Endothelial cell of umbilical vein (primary cell): ENCODE data around the gene BORA. TPM values are rescaled to one million over a fixed set of nuclear protein-coding genes. Genes with fewer than 3 reads are reported as not detected.

Source experiments
- BruUV-seq: library from RNA; stranded (reverse); fragments of 400-500 nt; replicated peaks from 2 replicates; lab custom pipeline; 2021; lab: Mats Ljungman, UMichigan
- CTCF ChIA-PET: fragments of 300-600, 350-600 bp; sonication (Branson Sonifier 250); formaldehyde crosslinking; loops from one replicate; lab custom pipeline; 2021; ENCODE audit warnings: antibody characterized with exemption, inconsistent platforms; lab: Charles Lee
- POLR2A ChIA-PET: fragments of 300-600, 350-600 bp; sonication (Branson Sonifier 250); formaldehyde crosslinking; loops from one replicate; lab custom pipeline; 2021; ENCODE audit warnings: antibody characterized with exemption, inconsistent platforms; lab: Charles Lee
- DNase-seq: peaks from one replicate; pipeline ENCODE4 v3.0.0-alpha.2; 2011; ENCODE audit warnings: low read depth, low spot score
- FAIRE-seq: peaks from 2 replicates; lab custom pipeline; 2011; peaks lifted over from hg19 to GRCh38; lab: Jason Lieb, UNC
- H2AFZ ChIP-seq: 2 replicates; pipeline ENCODE4 v1.6.0; 2012; ENCODE audit warnings: low read depth, low read length, control low read depth, inconsistent platforms
- H3K27ac ChIP-seq: 2 replicates; pipeline ENCODE4 v1.5.1; 2011; ENCODE audit warnings: low read depth, mild to moderate bottlenecking, control low read depth, low read length, moderate library complexity; ENCODE audit not compliant: insufficient read depth
- H3K27me3 ChIP-seq, 2 experiments: 2 replicates each; pipeline versions ENCODE4 v1.6.0 to v1.6.1; 2011; ENCODE audit warnings: low read length in 2 of 2, mixed read lengths in 1 of 2; ENCODE audit not compliant: control insufficient read depth in 2 of 2, insufficient read depth in 2 of 2
- H3K36me3 ChIP-seq, 2 experiments: 2 replicates in 1 of 2; 3 replicates in 1 of 2; pipeline ENCODE4 v1.5.1; 2011; ENCODE audit warnings: low read length in 2 of 2, mild to moderate bottlenecking in 1 of 2, moderate library complexity in 1 of 2; ENCODE audit not compliant: control insufficient read depth in 2 of 2, insufficient read depth in 2 of 2; ENCODE audit errors: extremely low read depth in 1 of 2
- H3K4me1 ChIP-seq: 3 replicates; pipeline ENCODE4 v1.5.1; 2011; ENCODE audit warnings: mild to moderate bottlenecking, low read length; ENCODE audit not compliant: control insufficient read depth, insufficient read depth; ENCODE audit errors: extremely low read depth
- H3K4me2 ChIP-seq: 2 replicates; pipeline ENCODE4 v1.6.1; 2011; ENCODE audit warnings: low read length, control low read depth, mixed read lengths; ENCODE audit not compliant: insufficient read depth
- H3K4me3 ChIP-seq, 3 experiments: fragments of 200-600 bp in 1 of 3; sonication (generic), shearing (Covaris generic) in 1 of 3; replicated peaks in 1 of 3; 2 replicates each; pipeline ENCODE4 v1.5.1; 2011 to 2016; ENCODE audit warnings: control low read depth in 3 of 3, low read length in 3 of 3, mild to moderate bottlenecking in 2 of 3, inconsistent platforms in 1 of 3, low read depth in 1 of 3, moderate library complexity in 1 of 3; ENCODE audit not compliant: insufficient read depth in 1 of 3
- H3K79me2 ChIP-seq: 2 replicates; pipeline ENCODE4 v1.6.0; 2012; ENCODE audit warnings: low read length, inconsistent platforms; ENCODE audit not compliant: control insufficient read depth, insufficient read depth
- H3K9ac ChIP-seq: replicated peaks from 2 replicates; pipeline ENCODE3; 2011; ENCODE audit warnings: low read length, control low read depth; ENCODE audit not compliant: insufficient read depth; ENCODE audit errors: extremely low read depth
- H3K9me1 ChIP-seq: replicated peaks from 3 replicates; pipeline ENCODE4 v1.6.0; 2011; ENCODE audit warnings: mild to moderate bottlenecking, low read length; ENCODE audit not compliant: control insufficient read depth, insufficient read depth; ENCODE audit errors: extremely low read depth
- H3K9me3 ChIP-seq: replicated peaks from 2 replicates; pipeline ENCODE4 v1.5.1; 2012; ENCODE audit warnings: low read length, inconsistent platforms; ENCODE audit not compliant: control insufficient read depth, insufficient read depth
- H4K20me1 ChIP-seq: replicated peaks from 2 replicates; pipeline ENCODE3; 2011; ENCODE audit warnings: mild to moderate bottlenecking, low read length; ENCODE audit not compliant: control insufficient read depth, insufficient read depth; ENCODE audit errors: extremely low read depth
- EZH2 ChIP-seq: IDR thresholded peaks from 2 replicates; pipeline ENCODE4 v1.6.1; 2012; ENCODE audit warnings: borderline replicate concordance, low read depth, mild to moderate bottlenecking, moderate library complexity, low read length, inconsistent platforms; ENCODE audit not compliant: severe bottlenecking
- FOS ChIP-seq: IDR thresholded peaks from 2 replicates; pipeline ENCODE4 v1.6.1; 2011; ENCODE audit warnings: mild to moderate bottlenecking, low read length, moderate library complexity, borderline replicate concordance; ENCODE audit not compliant: insufficient read depth
- GATA2 ChIP-seq: IDR thresholded peaks from 2 replicates; pipeline ENCODE4 v1.7.0; 2011; ENCODE audit warnings: low read depth, mild to moderate bottlenecking, moderate library complexity, mixed read lengths, low read length; ENCODE audit not compliant: insufficient read length, insufficient read depth
- JUN ChIP-seq: IDR thresholded peaks from 2 replicates; pipeline ENCODE4 v1.6.1; 2011; ENCODE audit warnings: borderline replicate concordance, low read depth; ENCODE audit not compliant: insufficient read length, insufficient read depth
- MYC ChIP-seq: IDR thresholded peaks from one replicate; pipeline ENCODE4 v1.6.1; 2011; ENCODE audit warnings: mild to moderate bottlenecking, low read depth, low read length
- POLR2A ChIP-seq: IDR thresholded peaks from 2 replicates; pipeline ENCODE4 v1.6.1; 2012; ENCODE audit warnings: low read depth, mild to moderate bottlenecking, control low read depth, low read length
- POLR2AphosphoS5 ChIP-seq: IDR thresholded peaks from 2 replicates; pipeline ENCODE4 v1.6.1; 2012; ENCODE audit warnings: low read depth, mild to moderate bottlenecking, control low read depth, low read length, moderate library complexity; ENCODE audit not compliant: insufficient read depth
- dilution Hi-C: fragments of 300-500 bp; cut with MboI; formaldehyde crosslinking; loops from one replicate; pipeline ENCODE4 v1.15.0; 2019; ENCODE audit warnings: low sequenced_read_pairs; ENCODE audit not compliant: extremely low pct_ligation_motif_present
- intact Hi-C: fragments of 100-400 bp; cut with micrococcal nuclease; formaldehyde crosslinking; loops from one replicate; pipeline ENCODE4 v1.10.0; 2022
- polyA plus RNA-seq, 4 experiments: library from polyadenylated mRNA; depleted of rRNA in 3 of 4; stranded (reverse) in 3 of 4; unstranded in 1 of 4; fragments of >200 nt; gene quantifications; 2 replicates each; pipeline versions ENCODE4 v1.2.1 to v1.2.3, GENCODE V29; 2011 to 2012; ENCODE audit warnings: missing spikeins in 1 of 4
- total RNA-seq: library from RNA; stranded (reverse); gene quantifications from 2 replicates; pipeline ENCODE4 v1.2.3, GENCODE V29; 2021
- TF ChIP-seq, protein P1 (sequence below), 2 donors: IDR thresholded peaks; 1 replicate in 1 of 2; 2 replicates in 1 of 2; pipeline ENCODE4 v1.5.1; 2011; ENCODE audit warnings: low read length in 2 of 2, mild to moderate bottlenecking in 2 of 2, moderate library complexity in 2 of 2, control low read depth in 1 of 2, inconsistent platforms in 1 of 2, low read depth in 1 of 2; ENCODE audit not compliant: insufficient read depth in 1 of 2; ENCODE audit errors: extremely low read depth in 1 of 2
- TF ChIP-seq, protein P2 (sequence below): IDR thresholded peaks from 2 replicates; pipeline ENCODE4 v1.6.1; 2011; ENCODE audit not compliant: insufficient read depth, insufficient read length

Gene BORA
- total and polyA plus RNA-seq, 2 donors (not counting 3 experiments of a cell fraction or from before 2014, with no cell fraction given) = 3.2 to 11.2 TPM

DNA sequence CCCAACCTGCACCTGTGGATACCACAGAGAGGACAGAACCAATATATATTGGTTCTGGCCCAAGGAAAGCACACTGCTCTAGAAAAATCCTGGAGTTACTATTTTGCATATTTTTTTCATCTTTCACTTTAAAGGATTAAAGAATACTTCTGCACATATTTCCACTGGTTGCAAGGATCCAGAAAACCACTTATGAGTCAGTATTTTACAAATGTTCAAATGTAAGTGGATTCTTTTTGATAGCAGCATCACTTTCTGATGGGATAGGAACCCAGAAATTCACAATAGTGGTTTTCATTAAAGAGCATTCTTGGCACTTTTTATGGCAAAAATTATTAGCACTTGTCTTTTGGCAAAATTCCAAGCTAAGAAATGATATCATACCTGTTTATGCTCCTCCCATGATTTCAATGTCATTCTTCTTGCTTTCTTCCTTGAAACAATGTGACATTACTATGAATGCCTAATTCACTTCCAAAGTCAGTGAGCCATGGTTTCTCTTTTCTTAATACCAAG lies 38.5 kb upstream of the BORA start:
- no peak for FAIRE-seq
- H4K20me1 ChIP-seq = no peaks in the 10 kb centered on the region
- H3K9me3 ChIP-seq = no peaks in the 10 kb centered on the region
- H3K4me3 ChIP-seq = no peak overlapping the region
- H3K4me2 ChIP-seq = no peak overlapping the region
- H3K4me1 ChIP-seq = peaks cover 3% of the 10 kb centered on the region
- TF ChIP-seq POLR2AphosphoS5 (no peak), JUN (no peak), MYC (no peak)
- H3K27me3 ChIP-seq = peaks cover 18 to 21% of the 10 kb centered on the region in 2 experiments
- no TSS peak for BruUV-seq
- dilution Hi-C loops (no loop called here), intact Hi-C loops (no loop called here)
- H2AFZ ChIP-seq = no peak overlapping the region
- no peak for DNase-seq
- ChIA-PET CTCF (no interaction called here), POLR2A (no interaction called here)
- H3K79me2 ChIP-seq = no peaks in the 10 kb centered on the region
- no peaks in the 10 kb centered on the region for H3K36me3 ChIP-seq
- no peak overlapping the region for H3K9ac ChIP-seq
- H3K9me1 ChIP-seq = no peaks in the 10 kb centered on the region
- H3K27ac ChIP-seq = no peak overlapping the region

DNA sequence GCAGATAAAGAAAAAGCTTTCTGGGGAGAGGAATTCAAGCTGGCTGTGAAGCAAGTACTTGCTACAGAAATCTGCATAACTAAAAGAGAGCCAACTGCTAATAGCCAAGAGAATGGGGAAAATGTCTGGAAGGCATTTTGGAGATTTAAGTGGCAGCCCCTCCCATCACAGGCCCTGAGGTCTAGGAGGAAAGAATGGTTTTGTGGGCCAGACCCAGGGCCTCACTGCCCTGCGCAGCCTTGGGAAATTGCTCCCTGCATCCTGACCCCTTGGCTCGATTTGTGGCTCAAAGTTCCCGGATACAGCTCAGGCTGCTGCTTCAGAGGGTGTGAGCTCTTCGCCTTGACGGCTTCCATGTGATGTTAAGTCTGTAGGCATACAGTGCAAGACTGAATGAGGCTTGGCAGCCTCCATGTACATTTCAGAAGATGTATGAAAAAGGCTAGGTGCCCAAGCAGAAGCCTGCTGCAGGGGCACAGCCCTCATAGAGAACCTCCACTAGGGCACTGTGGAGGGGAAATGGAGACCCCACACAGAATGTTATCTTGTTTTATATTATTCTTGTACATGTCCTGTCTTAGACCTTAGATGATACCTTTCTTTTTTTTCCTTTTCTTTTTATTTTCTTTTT lies 34.7 kb upstream of the BORA start:
- Histone ChIP-seq H3K79me2 (no peaks in the 10 kb centered on the region), H3K9me3 (no peaks in the 10 kb centered on the region), H3K4me3 (no peak overlapping the region), H3K4me1 (no peaks in the 10 kb centered on the region), H3K4me2 (no peak overlapping the region), H3K9me1 (no peaks in the 10 kb centered on the region), H4K20me1 (no peaks in the 10 kb centered on the region), H2AFZ (no peak overlapping the region), H3K27me3 (peaks cover 24 to 26% of the 10 kb centered on the region in 2 experiments), H3K27ac (no peak overlapping the region), H3K9ac (no peak overlapping the region), H3K36me3 (no peaks in the 10 kb centered on the region)
- TF ChIP-seq JUN (no peak), POLR2AphosphoS5 (no peak), FOS (no peak), MYC (no peak), POLR2A (no peak), GATA2 (no peak), EZH2 (no peak)
- TF ChIP-seq, protein P1, sequence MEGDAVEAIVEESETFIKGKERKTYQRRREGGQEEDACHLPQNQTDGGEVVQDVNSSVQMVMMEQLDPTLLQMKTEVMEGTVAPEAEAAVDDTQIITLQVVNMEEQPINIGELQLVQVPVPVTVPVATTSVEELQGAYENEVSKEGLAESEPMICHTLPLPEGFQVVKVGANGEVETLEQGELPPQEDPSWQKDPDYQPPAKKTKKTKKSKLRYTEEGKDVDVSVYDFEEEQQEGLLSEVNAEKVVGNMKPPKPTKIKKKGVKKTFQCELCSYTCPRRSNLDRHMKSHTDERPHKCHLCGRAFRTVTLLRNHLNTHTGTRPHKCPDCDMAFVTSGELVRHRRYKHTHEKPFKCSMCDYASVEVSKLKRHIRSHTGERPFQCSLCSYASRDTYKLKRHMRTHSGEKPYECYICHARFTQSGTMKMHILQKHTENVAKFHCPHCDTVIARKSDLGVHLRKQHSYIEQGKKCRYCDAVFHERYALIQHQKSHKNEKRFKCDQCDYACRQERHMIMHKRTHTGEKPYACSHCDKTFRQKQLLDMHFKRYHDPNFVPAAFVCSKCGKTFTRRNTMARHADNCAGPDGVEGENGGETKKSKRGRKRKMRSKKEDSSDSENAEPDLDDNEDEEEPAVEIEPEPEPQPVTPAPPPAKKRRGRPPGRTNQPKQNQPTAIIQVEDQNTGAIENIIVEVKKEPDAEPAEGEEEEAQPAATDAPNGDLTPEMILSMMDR (IDR thresholded peaks at IDR 0.05; ENCODE audit: extremely low read depth in 1 of 2, insufficient read depth in 1 of 2, low read depth in 1 of 2, low read length in 2 of 2) = no peak
- TF ChIP-seq, protein P2, sequence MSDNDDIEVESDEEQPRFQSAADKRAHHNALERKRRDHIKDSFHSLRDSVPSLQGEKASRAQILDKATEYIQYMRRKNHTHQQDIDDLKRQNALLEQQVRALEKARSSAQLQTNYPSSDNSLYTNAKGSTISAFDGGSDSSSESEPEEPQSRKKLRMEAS = no peak
- POLR2A ChIA-PET = no interaction called here
- intact Hi-C loops = loop anchor here (10.0 kb wide), 1 partner anchor 828 kb away; the partner anchor contains the start of gene DACH1
- DNase-seq = no peak
- no TSS peak for BruUV-seq
- no peak for FAIRE-seq
- CTCF ChIA-PET = interaction anchor here (1.2 kb wide), 1 partner anchor 49 kb away, joined by 5 read pairs; no protein-coding TSS in a partner anchor
- dilution Hi-C loops = no loop called here
